GM21737 (cell line): Measurements from ENCODE around the gene HDHD2.
"Not testable (repeated sequence)": the region's sequence is repeated elsewhere in the genome, so short reads cannot be mapped to it uniquely, and the experiment has no call there.

Source experiments
- ATAC-seq: cut with Tn5 transposase; IDR thresholded peaks from one replicate; pipeline ENCODE4 v1.9.1; 2021; ENCODE audit warnings: mild to moderate bottlenecking, moderate library complexity; ENCODE audit not compliant: unreplicated experiment

Gene HDHD2, protein sequence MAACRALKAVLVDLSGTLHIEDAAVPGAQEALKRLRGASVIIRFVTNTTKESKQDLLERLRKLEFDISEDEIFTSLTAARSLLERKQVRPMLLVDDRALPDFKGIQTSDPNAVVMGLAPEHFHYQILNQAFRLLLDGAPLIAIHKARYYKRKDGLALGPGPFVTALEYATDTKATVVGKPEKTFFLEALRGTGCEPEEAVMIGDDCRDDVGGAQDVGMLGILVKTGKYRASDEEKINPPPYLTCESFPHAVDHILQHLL

DNA sequence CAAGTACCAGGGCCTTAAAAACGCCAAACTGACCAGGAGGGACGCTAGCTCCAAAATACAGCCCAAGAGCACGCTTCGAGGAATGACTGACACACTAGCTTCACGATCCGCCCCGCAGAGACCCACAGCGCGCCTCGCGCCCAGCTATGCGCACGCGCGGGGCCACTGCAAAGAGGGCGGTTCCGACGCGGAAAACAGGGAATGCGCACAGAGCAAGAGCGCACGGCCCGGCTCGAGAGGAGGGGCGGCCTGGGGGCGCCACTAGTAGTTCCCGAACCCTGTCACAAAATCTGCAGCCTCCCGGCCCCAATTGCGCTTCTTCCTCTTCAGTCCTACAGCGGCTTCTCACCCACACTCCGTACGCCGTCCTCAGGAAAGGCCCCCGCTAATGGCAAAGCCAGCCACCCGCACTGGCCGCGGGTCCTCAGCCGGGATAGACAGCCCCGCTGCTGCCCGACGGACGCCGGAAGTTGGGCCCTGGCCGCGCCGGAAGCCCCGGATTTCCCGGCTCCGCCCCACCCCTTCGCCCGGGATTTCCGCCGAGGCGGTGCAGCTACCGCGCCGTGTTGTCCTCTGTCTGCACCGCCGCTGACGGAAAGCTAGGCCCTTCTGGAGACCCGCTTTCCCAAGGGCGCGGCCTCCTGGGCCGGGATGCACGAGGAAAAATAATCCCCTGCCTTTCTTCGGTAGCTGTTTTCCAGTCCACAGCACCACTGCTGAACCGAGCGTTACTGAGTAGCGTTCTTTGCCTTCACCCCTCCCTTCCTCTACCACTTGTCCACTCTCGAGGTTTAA is at the start of gene HDHD2:
HDHD2 (minus strand) TSS at position 472 of the 795 bp plus-strand sequence. CDS start 14,061 bp downstream, outside the sequence.
- ATAC-seq, result peak; percentile 91

DNA sequence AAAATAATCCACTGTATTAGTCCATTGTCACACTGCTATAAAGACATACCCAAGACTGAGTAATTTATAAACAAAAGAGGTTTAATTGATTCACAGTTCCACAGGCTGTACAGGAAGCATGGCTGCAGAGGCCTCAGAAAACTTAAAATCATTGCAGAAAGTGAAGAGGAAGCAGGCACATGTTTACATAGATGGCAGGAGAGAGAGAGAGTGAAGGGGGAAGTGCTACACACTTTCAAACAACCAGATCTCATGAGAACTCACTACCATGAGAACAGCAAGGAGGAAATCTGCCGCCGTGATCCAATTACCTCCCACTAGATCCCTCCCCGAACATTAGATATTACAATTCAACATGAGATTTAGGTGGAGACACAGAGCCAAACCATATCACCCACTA is 45.7 kb upstream of the HDHD2 start:
- not testable (repeated sequence) for ATAC-seq

DNA sequence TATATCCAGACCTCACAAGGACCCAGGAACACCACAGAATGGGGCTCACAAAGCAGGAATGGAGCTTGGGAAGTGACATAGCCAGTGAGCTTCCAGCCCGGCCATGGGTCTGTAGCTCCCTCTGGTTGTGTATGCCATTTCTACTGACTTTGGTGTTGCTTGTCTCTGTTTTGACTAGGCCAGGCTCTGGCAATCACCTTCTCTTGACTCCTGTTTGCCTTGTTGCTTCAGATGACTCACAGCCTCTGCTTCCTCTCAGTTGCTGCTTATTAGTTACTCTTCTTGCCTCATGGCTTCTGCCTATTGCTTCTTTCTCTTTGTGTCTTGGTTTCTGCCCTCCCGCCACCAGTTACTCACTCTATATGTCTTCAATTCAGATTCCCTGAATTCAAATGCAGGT is 41.7 kb upstream of the HDHD2 start:
- no peak for ATAC-seq

DNA sequence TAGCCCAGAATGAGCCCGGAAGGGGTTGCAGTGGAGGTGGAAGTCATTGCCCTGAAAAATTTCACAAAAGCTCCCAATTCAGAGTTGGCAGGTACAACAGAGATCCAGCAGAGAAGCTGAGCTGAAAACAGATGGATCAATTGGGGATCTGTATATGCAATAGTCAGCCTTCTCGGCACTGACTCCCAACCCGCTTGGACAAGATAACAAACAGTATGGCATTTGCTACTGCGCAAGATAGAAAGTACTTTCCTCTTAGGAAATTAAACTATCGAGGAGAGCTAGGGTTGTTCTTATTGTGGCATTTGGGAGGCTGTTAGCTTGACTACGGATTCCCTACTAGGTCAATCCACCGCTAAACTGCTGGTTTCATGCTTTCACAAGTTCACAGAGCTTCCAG is 37.4 kb upstream of the HDHD2 start:
- no peak for ATAC-seq

DNA sequence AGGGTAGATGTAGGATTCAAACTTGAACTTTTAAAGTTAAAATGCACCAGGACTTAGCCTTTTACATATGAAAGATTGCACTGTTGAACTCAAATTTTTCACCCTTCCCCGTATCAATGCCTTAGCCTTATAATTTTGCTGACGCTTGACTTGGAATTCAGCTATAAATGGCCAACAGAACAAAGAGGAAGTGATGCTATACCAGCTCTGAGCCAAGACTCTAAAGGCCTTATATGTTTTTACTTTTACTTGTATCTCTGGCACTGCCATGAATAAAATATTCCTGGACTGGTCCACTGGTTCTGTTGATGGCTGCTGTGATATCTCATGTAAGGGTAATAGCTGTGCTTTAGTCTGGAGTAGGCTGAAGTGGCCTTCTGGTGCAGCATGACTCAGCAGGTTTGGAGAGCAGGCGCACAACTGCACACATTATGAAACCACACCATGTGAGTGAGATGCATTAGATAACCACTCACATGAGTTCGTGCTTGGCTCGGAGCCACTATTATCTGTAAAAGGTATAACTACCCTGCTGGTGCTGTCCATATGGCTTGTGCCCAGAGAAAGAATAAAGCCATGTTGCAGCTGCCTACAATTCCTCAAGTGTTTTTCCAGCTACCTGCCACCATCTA is 34.2 kb upstream of the HDHD2 start:
- ATAC-seq, result no peak

DNA sequence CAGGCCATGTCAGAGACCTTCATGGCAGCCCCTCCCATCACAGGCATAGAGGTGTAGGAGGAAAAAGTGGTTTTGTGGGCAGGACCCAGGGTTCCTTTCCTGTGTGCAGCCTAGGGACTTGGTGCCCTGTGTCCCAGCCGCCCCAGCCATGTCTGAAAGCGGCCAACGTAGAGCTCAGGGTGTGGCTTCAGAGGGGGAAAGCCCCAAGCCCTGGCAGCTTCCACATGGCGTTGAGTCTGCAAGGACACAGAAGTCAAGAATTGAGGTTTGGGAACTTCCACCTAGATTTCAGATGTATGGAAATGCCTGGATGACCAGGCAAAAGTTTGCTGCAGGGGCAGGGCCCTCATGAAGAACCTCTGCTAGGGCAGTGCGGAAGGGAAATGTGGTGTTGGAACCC is 31.9 kb upstream of the HDHD2 start:
- not testable (repeated sequence) for ATAC-seq

DNA sequence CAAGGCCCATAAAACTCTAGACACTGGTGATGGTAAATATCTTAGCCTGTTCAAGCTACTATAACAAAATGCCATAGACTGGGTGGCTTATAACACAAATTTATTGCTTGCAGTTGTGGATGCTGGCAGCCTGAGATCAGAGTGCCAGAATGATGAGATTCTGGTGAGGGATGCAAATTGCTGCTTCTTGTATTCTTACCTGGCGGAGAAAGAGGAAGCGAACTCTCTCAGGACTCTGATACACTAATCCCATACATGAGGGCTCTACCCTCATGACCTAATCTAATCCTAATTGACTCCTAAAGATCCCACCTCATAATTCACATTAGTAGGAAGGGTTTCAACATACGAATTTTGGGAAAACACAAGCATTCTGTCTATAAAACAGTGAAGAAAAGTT is 30.5 kb upstream of the HDHD2 start:
- no peak for ATAC-seq

DNA sequence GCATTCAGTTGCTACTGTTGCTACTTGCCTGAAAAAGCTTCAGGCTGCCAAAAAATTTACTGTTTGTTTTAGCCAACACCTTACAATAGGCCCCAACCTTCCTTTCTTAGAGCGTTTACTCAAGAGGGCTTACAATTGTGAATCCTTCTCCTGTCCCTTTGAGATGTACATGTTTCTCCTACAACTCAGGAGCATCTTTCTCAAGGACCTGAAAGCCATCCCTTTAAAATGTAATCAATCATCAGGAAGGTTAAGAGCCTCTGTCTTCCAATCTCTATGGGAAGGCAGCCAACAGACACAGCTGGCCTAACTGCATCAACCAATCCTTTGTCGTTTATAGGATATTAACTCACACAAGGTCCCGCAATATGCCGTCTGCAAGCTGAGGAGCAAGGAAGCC is 29.2 kb upstream of the HDHD2 start:
- ATAC-seq, result no peak

DNA sequence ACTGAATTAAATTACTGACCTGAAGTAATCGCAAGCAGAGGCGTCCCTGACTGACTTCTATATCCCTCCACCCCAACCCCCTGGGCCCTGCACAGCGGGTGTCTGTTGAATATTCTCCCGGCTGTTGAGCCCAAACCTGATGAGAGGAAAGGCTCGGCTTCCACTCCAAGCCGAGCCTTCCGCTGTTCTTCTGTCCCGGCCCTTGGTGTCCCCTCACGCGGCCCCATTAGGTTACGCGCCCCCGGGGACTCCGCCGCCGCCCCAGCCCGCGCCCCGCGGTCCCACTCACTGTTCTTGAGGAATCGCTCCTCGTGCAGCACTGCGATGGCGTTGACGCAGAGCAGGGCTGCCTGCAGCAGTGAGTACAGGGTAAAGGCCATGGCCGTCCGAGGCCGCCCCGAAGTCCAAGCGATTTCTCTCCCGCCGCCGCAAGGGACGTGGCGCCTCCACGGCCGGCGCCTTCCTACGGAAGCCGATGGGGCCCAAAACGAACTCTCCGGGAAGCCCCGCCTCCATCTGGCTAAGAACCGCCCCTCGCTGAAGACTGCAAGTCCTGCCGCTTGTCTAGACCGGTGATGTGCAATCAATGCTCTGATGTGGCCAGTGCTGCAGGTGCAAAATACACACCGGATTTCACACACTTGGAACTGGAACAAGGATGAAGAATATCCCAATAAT is 25.7 kb upstream of the HDHD2 start, which contains the start of gene IER3IP1:
IER3IP1 (minus strand) TSS at position 467 of the 678 bp plus-strand sequence; CDS start at position 380, 87 bp downstream.
- ATAC-seq, result peak; percentile 82

DNA sequence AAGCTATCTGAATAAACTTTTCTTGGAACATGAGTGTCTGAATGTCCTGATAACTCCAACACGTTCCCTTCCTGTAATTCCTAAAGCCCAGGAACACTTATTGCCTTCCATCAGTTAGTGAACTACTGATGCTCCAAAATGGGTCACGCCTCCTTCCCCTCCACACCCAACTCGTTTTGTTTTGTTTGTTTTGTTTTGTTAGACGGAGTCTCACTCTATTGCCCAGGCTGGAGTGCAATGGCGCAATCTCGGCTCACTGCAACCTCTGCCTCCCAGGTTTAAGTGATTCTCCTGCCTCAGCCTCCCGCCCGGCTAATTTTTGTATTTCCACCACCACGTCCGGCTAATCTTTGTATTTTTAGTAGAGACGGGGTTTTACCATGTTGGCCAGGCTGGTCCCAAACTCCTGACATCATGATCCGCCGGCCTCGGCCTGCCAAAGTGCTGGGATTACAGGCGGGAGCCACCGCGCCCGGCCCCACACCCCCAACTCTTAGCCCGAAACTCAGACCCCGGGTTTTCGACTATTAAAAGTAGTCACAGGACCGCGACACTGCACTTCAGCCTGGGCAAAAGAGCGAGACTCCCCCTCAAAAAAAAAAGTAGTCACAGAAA is 25.1 kb upstream of the HDHD2 start:
- no peak for ATAC-seq

DNA sequence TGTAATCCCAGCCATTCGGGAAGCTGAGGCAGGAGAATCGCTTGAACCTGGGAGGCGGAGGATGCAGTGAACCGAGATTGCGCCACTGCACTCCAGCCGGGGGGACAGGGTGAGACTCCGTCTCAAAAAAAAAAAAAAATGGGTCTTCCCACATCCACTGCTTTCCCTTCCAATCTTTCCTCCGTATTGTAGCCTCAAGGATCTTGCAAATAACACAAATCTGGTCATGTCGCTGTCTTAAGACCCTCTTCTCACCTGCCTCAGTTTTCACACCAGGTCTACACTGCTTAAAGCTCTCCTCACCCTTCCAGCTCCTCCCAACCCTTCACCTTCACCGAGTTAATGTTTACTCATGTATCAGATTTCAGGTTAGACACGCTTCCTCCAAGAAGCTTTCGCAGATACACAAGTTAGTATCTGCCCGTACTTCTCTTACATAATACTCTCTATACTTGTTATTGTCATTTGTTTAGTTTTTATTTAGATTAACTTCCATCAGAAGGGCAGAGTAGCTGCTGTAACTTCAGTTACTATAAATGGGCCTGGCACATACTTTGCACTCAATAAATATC is 24.3 kb upstream of the HDHD2 start:
- ATAC-seq, result no peak

DNA sequence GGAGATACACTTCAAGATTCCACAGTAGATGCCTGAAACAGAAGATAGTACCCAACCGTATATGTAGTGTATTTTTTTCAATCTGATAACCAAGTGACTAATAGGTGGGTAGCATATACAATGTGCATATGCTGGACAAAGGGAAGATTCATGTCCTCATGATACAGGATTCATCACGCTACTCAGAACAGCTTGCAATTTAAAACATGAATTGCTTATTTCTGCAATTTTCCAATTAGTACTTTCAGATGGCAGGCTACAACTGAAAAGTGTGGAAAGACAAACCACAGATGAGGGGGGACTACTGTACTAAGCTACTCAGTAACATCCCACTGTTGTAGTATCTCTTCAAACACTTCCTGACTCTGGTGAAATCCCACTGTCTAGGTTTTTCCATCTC is 22.2 kb upstream of the HDHD2 start:
- no peak for ATAC-seq

DNA sequence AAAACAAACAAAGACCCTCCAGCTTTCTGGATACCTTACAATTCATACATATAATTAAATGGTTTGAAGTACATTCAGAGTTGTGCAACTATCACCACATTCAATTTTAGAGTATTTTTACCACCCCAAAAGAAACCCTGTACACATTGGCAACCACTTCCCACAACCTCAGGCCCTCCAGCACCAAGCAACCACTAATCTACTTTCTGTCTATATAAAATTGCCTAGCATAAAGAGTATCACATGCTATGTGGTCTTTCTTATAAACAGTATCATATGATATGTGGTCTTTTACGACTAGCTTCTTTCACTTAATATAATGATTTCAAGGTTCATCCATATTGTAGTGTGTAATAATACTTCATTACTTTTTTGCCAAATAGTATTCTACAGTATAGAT is 18.6 kb upstream of the HDHD2 start:
- ATAC-seq, result no peak

DNA sequence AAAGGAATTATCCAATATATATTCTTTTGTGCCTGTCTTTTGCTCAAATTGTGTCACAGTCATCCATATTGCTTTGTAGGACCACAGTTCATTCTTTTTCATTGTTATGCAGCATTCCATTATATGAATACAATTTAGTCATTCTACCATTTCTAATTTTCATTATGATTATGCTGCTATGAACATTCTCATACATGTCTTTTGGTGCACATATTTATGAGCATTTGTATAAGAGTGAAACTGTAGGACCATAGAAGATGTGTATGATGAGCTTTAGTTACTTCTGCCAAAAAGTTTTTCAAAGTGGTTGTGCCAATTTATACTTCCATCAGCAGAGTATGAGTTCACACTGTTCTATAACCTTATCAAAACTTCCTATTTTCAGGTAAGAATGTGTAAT is 18.2 kb upstream of the HDHD2 start:
- ATAC-seq, result no peak

DNA sequence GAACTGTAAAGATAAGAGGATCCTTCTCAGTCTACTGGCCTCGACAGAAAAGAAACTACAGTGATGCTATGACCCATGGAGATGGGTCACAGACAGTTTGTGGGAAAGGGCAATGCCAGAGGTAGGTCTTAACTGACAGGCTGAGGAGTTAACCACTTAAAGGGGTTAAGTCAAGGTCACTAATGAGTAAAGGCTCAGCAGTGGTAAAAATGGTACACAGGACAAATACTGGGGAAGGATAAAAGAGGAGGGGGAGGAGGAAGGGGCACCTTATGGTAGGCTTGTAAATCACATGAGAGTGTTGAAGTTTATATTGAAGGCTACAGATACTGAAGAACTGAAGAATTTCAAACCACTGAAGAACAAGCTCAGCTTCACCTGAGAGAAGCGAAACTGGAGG is 16.0 kb upstream of the HDHD2 start:
- no peak for ATAC-seq

DNA sequence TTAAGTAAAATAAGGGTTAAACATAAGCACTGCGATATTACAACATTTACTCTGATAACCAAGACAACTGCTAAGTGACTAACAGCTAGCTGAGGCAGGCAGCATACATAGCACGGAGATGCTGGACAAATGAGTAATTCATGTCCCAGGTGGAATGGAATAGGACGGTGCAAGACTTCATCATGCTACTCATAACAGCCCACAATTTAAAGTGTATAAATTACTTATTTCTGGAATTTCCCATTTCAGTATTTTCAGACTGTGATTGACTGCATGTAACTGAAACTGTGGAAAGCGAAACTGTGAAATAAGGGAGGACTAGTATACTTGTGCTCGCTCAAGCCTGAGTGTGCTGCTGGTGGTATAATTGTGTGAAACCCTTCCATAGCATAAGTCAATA is 12.9 kb upstream of the HDHD2 start:
- ATAC-seq, result peak; percentile 70

DNA sequence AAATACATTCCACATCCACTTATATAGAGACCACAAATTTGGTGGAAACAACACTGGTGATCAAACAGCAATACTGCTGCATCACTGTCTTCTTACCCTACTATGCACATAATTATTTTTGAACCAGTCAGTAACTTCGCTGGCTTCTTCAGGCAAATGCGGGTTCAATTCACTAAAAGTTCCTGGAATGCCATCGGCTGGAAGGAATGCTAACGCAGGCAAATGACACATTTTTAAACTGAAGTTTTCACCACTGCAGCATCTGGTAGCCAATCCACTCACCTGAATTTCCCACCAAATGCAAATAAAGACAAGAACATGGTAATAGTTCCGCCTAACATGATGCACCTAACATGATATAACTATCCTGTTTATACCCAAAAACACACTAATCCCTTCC is 10.0 kb upstream of the HDHD2 start:
- ATAC-seq, result no peak

DNA sequence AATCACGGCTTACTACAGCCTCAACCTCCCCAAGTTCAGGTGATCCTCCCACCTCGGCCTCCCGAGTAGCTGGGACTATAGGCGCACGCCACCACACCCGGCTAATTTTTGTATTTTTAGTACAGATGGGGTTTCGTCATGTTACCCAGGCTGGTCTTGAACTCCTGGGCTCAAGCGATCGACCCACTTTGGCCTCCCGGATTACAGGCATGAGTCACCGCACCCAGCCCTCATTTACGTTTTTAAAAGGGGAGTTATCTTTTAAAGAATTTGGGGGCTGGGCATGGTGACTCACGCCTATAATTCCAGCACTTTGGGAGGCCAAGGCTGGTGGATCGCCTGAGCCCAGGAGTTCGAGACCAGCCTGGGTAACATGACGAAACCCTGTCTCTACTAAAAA is 8.1 kb upstream of the HDHD2 start:
- ATAC-seq, result not testable (repeated sequence)

DNA sequence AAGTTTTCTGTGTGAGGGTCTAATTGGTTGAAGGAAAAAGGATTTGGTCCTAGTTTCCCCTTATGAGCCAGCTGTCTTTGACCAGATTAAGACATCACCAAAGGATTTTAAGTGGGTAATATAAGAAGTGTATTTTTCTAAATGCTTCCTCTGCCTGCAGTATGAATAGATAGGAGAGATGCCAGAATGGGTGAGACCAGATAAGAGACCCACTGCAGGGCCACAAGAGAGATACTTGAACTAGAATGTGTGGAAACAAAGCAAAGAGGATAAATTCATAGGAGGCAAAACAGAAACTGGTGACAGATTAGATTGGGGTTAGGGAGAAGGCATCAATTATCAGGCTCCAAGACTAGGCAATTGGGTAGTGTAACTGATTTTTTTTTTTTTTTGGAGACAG is 1.1 kb upstream of the HDHD2 start:
- ATAC-seq, result no peak

DNA sequence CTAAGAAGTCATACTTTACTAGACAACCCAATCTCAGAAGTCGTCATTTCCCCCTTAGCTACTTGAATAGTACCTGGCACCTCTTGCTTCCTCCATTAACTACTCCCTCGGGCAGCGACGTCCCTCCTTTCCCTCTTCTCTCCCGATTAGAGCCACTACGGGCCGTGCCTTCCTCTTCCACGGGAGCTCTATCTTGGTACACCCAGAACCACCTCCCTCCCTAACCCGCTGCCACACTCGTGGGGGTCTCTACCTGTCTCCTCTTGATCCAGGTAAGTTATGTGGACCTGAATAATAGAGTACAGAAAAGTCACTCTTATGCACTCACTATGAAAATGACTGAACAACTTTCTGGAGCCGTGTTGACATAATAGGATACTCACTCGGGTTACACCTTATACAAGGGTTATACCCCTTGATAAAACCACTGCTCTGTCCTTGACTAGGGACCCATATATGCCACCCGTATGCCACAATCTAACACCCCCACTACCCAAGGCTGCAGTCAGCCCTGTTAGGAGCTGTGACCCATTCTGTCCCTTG is 595 bp upstream of the HDHD2 start:
- ATAC-seq, result peak; percentile 22
